Right lobe of liver (tissue), 6 donors: ENCODE measurements around the gene GALNT5. TPM values are rescaled to one million over a fixed set of nuclear protein-coding genes. Genes with fewer than 3 reads are reported as not detected.

Source experiments
- ATAC-seq, 4 donors: fragments of 200-7000 bp; cut with Tn5 transposase; one replicate each; pipeline ENCODE4 v1.9.1; 2020; ENCODE audit warnings: mild to moderate bottlenecking in 4 of 4, moderate library complexity in 4 of 4
- DNase-seq, 3 donors: peaks; one replicate each; pipeline ENCODE4 v3.0.0-alpha.2; 2020
- H3K27ac ChIP-seq, 3 donors: fragments of 200-600 bp; one replicate each; pipeline ENCODE4 v1.8.0; 2022
- H3K27me3 ChIP-seq, 2 donors: fragments of 200-600 bp; one replicate each; pipeline ENCODE4 v1.8.0; 2022
- H3K36me3 ChIP-seq, 4 donors: fragments of 200-600 bp; sonication (generic) in 1 of 4; one replicate each; pipeline versions ENCODE4 v1.5.1 to v1.8.0; 2017 to 2022; ENCODE audit warnings: control low read depth in 1 of 4
- H3K4me1 ChIP-seq, 4 donors: fragments of 200-600 bp; sonication (generic) in 1 of 4; one replicate each; pipeline versions ENCODE4 v1.5.1 to v1.8.0; 2017 to 2022; ENCODE audit warnings: control low read depth in 1 of 4
- H3K4me3 ChIP-seq, 3 donors: fragments of 200-600 bp; one replicate each; pipeline ENCODE4 v1.8.0; 2022
- H3K9me3 ChIP-seq, 4 donors: fragments of 200-600 bp; sonication (generic) in 1 of 4; one replicate each; pipeline versions ENCODE4 v1.5.1 to v1.8.0; 2017 to 2022; ENCODE audit warnings: control low read depth in 1 of 4
- CTCF ChIP-seq, 4 donors: fragments of 200-600 bp in 3 of 4; fragments of 450-650 bp in 1 of 4; IDR thresholded peaks; one replicate each; pipeline versions ENCODE4 v1.5.1 to v1.8.0; 2016 to 2022; ENCODE audit warnings: antibody characterized with exemption in 4 of 4, mild to moderate bottlenecking in 2 of 4
- POLR2A ChIP-seq: fragments of 450-650 bp; IDR thresholded peaks from one replicate; pipeline ENCODE4 v1.6.1; 2017; ENCODE audit warnings: antibody characterized with exemption, mild to moderate bottlenecking
- WGBS: methylation state at CpG from one replicate; pipeline ENCODE4 v1.1.6; 2018; ENCODE audit warnings: low coverage, low lambda C conversion rate; ENCODE audit not compliant: insufficient coverage; ENCODE audit errors: missing lambda C conversion rate; 5-methylcytosine and 5-hydroxymethylcytosine counted together
- intact Hi-C, 2 donors: fragments of 100-400 bp; cut with DNase I; formaldehyde crosslinking; loops; one replicate each; pipeline versions ENCODE4 v1.11.2 to v1.14.1; 2022
- total RNA-seq, 6 experiments: library from RNA; depleted of rRNA in 2 of 6; stranded (reverse); fragments of >200 nt in 2 of 6; fragmentation: NEBNext Ultra II Directional in 3 of 6; extraction: Animal tissue kit (Norgen Biotek cat#: 25700) in 3 of 6; gene quantifications; one replicate each; pipeline versions ENCODE4 v1.1.0 to v1.2.4, GENCODE V29; 2016 to 2023
- donor health status: DM: no; HTN: yes; CAD: no.
- donor health status: DM: no; HTN: no; CAD: no.
- donor health status: DM: no; HTN: no; CAD: no.
- donor health status: DM: no; HTN: yes; CAD: no.
- donor health status: DM: no; HTN: yes; CAD: no.

Gene GALNT5
- total RNA-seq, 6 experiments from 2014 or later, result 0.07 TPM; not detected in 5

- intact Hi-C loops, result no loop called here
- Histone ChIP-seq H3K4me1 (peaks cover 0 to 4% (median 0%) of the 10 kb centered on the region in 4 donors), H3K9me3 (no peaks in the 10 kb centered on the region), H3K4me3 (no peak overlapping the region), H3K36me3 (no peaks in the 10 kb centered on the region), H3K27ac (no peak overlapping the region), H3K27me3 (no peaks in the 10 kb centered on the region)
- ATAC-seq (no peak), DNase-seq (no peak)
- TF ChIP-seq CTCF (IDR thresholded peaks at IDR 0.05) (no peak), POLR2A (no peak)
- WGBS, result 85% methylated on average over 1 of the region's 1 CpG
Observed at GRCh38 chr2:157312866-157313486, 55.5 kb downstream of the GALNT5 start.

- H3K27ac ChIP-seq, result no peak overlapping the region
- no peak overlapping the region for H3K4me3 ChIP-seq
- H3K36me3 ChIP-seq, result no peaks in the 10 kb centered on the region
- no peaks in the 10 kb centered on the region for H3K9me3 ChIP-seq
- intact Hi-C loops, result no loop called here
- peaks cover 0 to 4% (median 0%) of the 10 kb centered on the region in 4 donors for H3K4me1 ChIP-seq
- TF ChIP-seq POLR2A, result no peak
- TF ChIP-seq CTCF (IDR thresholded peaks at IDR 0.05), result no peak
- 80% methylated on average over 4 of the region's 4 CpGs for WGBS
- ATAC-seq (no peak), DNase-seq (no peak)
- no peaks in the 10 kb centered on the region for H3K27me3 ChIP-seq
Observed at GRCh38 chr2:157315901-157316300, 58.4 kb downstream of the GALNT5 start.

GRCh38 chr2:157318884-157319283 lies 61.4 kb downstream of the GALNT5 start:
- TF ChIP-seq POLR2A (no peak), CTCF (IDR thresholded peaks at IDR 0.05) (no peak)
- intact Hi-C loops, result no loop called here
- Histone ChIP-seq H3K36me3 (no peaks in the 10 kb centered on the region), H3K27ac (no peak overlapping the region), H3K27me3 (no peaks in the 10 kb centered on the region), H3K4me3 (no peak overlapping the region), H3K9me3 (no peaks in the 10 kb centered on the region), H3K4me1 (no peaks in the 10 kb centered on the region)
- no peak for DNase-seq
- ATAC-seq, result no peak
- WGBS, result 100% methylated on average over 2 of the region's 2 CpGs

GRCh38 chr2:157319795-157320194 lies 62.3 kb downstream of the GALNT5 start:
- TF ChIP-seq POLR2A (no peak), CTCF (IDR thresholded peaks at IDR 0.05) (no peak)
- Histone ChIP-seq H3K36me3 (no peaks in the 10 kb centered on the region), H3K9me3 (no peaks in the 10 kb centered on the region), H3K27ac (no peak overlapping the region), H3K4me1 (no peaks in the 10 kb centered on the region), H3K4me3 (no peak overlapping the region), H3K27me3 (no peaks in the 10 kb centered on the region)
- ATAC-seq (no peak), DNase-seq (no peak)
- intact Hi-C loops, result no loop called here
- WGBS, result 61% methylated on average over 2 of the region's 2 CpGs

- H3K36me3 ChIP-seq, result no peaks in the 10 kb centered on the region
- no peaks in the 10 kb centered on the region for H3K4me1 ChIP-seq
- no peak overlapping the region for H3K4me3 ChIP-seq
- TF ChIP-seq CTCF (IDR thresholded peaks at IDR 0.05), result no peak
- no peak for TF ChIP-seq POLR2A
- intact Hi-C loops, result no loop called here
- no peaks in the 10 kb centered on the region for H3K27me3 ChIP-seq
- no peak overlapping the region for H3K27ac ChIP-seq
- ATAC-seq (no peak), DNase-seq (no peak)
- H3K9me3 ChIP-seq, result no peaks in the 10 kb centered on the region
Observed at GRCh38 chr2:157320409-157320808, 62.9 kb downstream of the GALNT5 start.
